ENCODE results near the gene TANK. TPM values are rescaled to one million over a fixed set of nuclear protein-coding genes. Genes with fewer than 3 reads are reported as not detected.
"Not testable (repeated sequence)": the region's sequence is repeated elsewhere in the genome, so short reads cannot be mapped to it uniquely, and the experiment has no call there.

TANK gene
- total and polyA plus RNA-seq, 3 experiments from 2014 or later = 70.8 to 81.7 (median 75.5) TPM

DNA sequence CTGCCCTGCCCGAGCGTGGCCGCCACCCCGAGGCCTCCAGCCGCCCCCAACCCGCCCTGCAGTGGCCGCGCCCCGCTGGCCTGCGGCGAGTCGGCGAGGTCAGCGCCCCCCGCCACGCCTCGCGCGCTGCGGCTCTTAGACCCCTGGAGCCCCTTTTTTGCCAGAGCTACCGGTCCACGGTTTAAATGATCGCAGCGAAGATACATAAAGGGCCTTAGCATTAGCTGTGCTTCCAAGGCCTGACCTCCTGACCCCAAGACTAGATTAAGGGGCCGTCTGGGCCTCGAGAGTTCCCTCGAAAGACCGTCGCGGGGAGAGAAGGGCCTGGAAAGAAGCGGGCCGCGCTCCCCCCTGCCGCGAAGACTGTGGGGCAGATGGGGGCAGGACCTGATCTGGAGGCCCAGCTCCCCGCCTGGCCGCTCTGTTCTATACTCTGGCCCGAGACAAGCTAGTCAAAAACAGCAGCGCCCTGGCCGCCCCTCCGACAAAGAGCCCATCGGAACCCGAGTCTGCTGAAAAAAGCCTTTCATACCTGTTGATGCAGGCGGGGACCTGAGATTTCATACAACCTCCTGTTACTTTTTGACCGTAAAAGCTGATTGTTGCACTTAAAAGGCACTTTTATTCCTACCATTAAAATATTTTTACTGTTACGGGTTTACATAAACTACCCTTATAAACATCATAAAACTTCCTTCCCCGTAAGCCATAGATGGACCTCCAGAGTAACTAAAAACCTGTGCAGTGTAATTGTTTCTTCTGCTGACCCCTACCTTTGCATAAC lies 79.3 kb downstream of the TANK start:
- Histone ChIP-seq H3K4me3 (ENCODE audit: low read length) (no peak overlapping the region), H3K27me3 (ENCODE audit: insufficient read depth, low read length, poor library complexity, severe bottlenecking) (no peaks in the 10 kb centered on the region), H3K4me1 (ENCODE audit: insufficient read depth, low read length) (peaks cover 39% of the 10 kb centered on the region), H3K9me3 (ENCODE audit: low read length) (no peaks in the 10 kb centered on the region), H3K36me3 (ENCODE audit: insufficient read depth, low read length) (no peaks in the 10 kb centered on the region), H3K27ac (ENCODE audit: low read depth, low read length) (no peak overlapping the region)
- H3K9me3 Mint-ChIP-seq = no peaks in the 10 kb centered on the region
- H3K27ac Mint-ChIP-seq = peak overlapping the region in 7 of 8 donors; percentile 3 to 70 (median 14)
- peaks cover 0 to 17% (median 0%) of the 10 kb centered on the region in 3 donors for H3K36me3 Mint-ChIP-seq
- peaks cover 45 to 65% (median 55%) of the 10 kb centered on the region in 3 donors for H3K4me1 Mint-ChIP-seq
- H3K4me3 Mint-ChIP-seq = peak overlapping the region; percentile 17 to 84 (median 69)
- no peak for DNase-seq
- ChIA-PET CTCF (interaction anchor here (0.7 to 3.6 kb wide), 3 partner anchors 10 to 16 kb away, joined by 3 to 12 read pairs (median 4); no protein-coding TSS in a partner anchor), POLR2A (no interaction called here)
- no peaks in the 10 kb centered on the region for H3K27me3 Mint-ChIP-seq

DNA sequence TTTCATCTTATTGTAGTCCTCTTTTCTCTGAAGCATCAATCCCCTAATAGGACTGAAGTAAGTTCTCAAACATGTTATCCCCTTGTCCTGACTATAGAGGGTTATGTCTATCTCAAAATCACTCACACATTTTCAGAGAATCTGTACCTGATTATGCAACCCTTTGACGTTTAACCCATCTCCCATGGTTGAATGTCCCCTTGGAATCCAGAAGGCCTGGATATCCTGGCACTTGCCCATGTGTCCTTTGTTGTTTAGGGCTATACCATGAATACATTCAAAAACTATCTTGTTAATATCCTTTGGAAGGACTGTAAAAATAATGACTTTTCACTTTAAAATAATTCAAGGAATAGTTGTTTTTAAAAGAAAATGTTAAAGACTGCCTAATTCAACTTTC lies 81.7 kb downstream of the TANK start:
- Mint-ChIP-seq H3K4me3 (peak overlapping the region in 1 of 7 donors; percentile 87), H3K36me3 (peaks cover 0 to 11% (median 0%) of the 10 kb centered on the region in 3 donors), H3K4me1 (peaks cover 57 to 78% (median 69%) of the 10 kb centered on the region in 3 donors), H3K27ac (peak overlapping the region in 7 of 8 donors; percentile 17 to 97 (median 65)), H3K9me3 (no peaks in the 10 kb centered on the region), H3K27me3 (no peaks in the 10 kb centered on the region)
- ChIA-PET POLR2A (no interaction called here), CTCF (interaction anchor here (1.3 to 3.6 kb wide), 2 partner anchors 18 to 31 kb away, joined by 3 to 12 read pairs; no protein-coding TSS in a partner anchor)
- Histone ChIP-seq H3K36me3 (ENCODE audit: insufficient read depth, low read length) (no peaks in the 10 kb centered on the region), H3K27ac (ENCODE audit: low read depth, low read length) (no peak overlapping the region), H3K4me1 (ENCODE audit: insufficient read depth, low read length) (peaks cover 48% of the 10 kb centered on the region), H3K4me3 (ENCODE audit: low read length) (no peak overlapping the region), H3K9me3 (ENCODE audit: low read length) (no peaks in the 10 kb centered on the region), H3K27me3 (ENCODE audit: insufficient read depth, low read length, poor library complexity, severe bottlenecking) (no peaks in the 10 kb centered on the region)
- no peak for DNase-seq

DNA sequence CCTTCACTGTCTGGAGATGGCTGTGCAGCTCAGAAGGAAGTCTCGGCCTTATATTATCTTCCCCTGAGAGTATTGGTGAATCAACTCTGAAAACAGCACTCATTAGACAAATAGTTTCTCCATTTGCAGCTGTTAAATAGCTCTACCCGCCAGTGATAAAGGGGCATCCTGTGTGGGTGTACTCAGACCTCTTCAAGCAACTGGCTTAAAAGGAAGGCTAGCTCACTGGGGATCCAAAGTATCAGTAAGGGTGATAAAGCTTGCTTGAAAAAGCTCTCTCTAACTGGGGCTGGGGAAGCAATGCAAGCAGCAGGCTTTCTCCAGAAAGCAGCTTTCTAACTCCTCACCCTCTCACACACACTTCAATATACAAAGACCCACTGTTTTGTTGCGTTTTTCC lies 83.1 kb downstream of the TANK start:
- peaks cover 57 to 73% (median 62%) of the 10 kb centered on the region in 3 donors for H3K4me1 Mint-ChIP-seq
- H3K4me3 Mint-ChIP-seq = peak overlapping the region; percentile 53 to 93 (median 87)
- CTCF ChIA-PET = interaction anchor here (0.7 to 2.0 kb wide), 3 partner anchors 9 to 30 kb away, joined by 3 to 7 read pairs (median 5); no protein-coding TSS in a partner anchor
- Histone ChIP-seq H3K36me3 (ENCODE audit: insufficient read depth, low read length) (no peaks in the 10 kb centered on the region), H3K4me3 (ENCODE audit: low read length) (peak overlapping the region; percentile 23), H3K27ac (ENCODE audit: low read depth, low read length) (no peak overlapping the region), H3K4me1 (ENCODE audit: insufficient read depth, low read length) (peaks cover 42% of the 10 kb centered on the region), H3K9me3 (ENCODE audit: low read length) (no peaks in the 10 kb centered on the region), H3K27me3 (ENCODE audit: insufficient read depth, low read length, poor library complexity, severe bottlenecking) (no peaks in the 10 kb centered on the region)
- peak overlapping the region; percentile 75 to 97 (median 92) for H3K27ac Mint-ChIP-seq
- POLR2A ChIA-PET = interaction anchor here (1.3 kb wide), 1 partner anchor 11 kb away, joined by 3 read pairs; no protein-coding TSS in a partner anchor
- H3K36me3 Mint-ChIP-seq = peaks cover 0 to 10% (median 0%) of the 10 kb centered on the region in 3 donors
- no peaks in the 10 kb centered on the region for H3K9me3 Mint-ChIP-seq
- H3K27me3 Mint-ChIP-seq = no peaks in the 10 kb centered on the region
- DNase-seq = no peak

DNA sequence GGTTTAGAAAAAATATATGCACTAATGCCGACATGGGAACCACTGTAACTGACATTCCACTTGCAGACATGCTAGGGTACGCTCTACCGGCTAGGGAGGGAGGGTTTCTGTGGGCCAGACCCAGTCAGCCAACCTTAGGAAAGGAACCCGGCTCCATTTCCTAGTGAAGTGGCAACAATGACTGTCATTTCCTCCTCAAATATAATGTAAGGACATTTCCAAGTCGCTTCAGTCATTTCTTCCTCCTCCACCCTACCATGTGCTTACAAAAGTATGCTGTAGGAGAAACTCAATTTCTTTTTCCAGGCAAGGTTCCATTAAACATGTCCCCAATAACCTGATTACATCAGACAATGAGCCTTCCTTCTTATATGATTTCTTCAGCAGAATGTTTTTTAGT lies 83.7 kb downstream of the TANK start:
- peak overlapping the region; percentile 78 for H3K4me3 ChIP-seq (ENCODE audit: low read length)
- Mint-ChIP-seq H3K27me3 (no peaks in the 10 kb centered on the region), H3K36me3 (peaks cover 0 to 7% (median 0%) of the 10 kb centered on the region in 3 donors), H3K9me3 (no peaks in the 10 kb centered on the region), H3K4me1 (peaks cover 55 to 69% (median 59%) of the 10 kb centered on the region in 3 donors), H3K4me3 (peak overlapping the region; percentile 83 to 93 (median 88)), H3K27ac (peak overlapping the region; percentile 82 to 97 (median 92))
- H3K4me1 ChIP-seq (ENCODE audit: insufficient read depth, low read length) = peaks cover 42% of the 10 kb centered on the region
- H3K27me3 ChIP-seq (ENCODE audit: insufficient read depth, low read length, poor library complexity, severe bottlenecking) = no peaks in the 10 kb centered on the region
- no peaks in the 10 kb centered on the region for H3K36me3 ChIP-seq (ENCODE audit: insufficient read depth, low read length)
- H3K9me3 ChIP-seq (ENCODE audit: low read length) = no peaks in the 10 kb centered on the region
- peak in 1 of 5 donors; percentile 23 for DNase-seq
- no peak overlapping the region for H3K27ac ChIP-seq (ENCODE audit: low read depth, low read length)
- ChIA-PET POLR2A (interaction anchor here (0.6 to 1.3 kb wide), 3 partner anchors 11 to 131 kb away, joined by 3 read pairs; no protein-coding TSS in a partner anchor), CTCF (interaction anchor here (1.5 to 2.0 kb wide), 2 partner anchors 20 to 29 kb away, joined by 5 to 7 read pairs; no protein-coding TSS in a partner anchor)

DNA sequence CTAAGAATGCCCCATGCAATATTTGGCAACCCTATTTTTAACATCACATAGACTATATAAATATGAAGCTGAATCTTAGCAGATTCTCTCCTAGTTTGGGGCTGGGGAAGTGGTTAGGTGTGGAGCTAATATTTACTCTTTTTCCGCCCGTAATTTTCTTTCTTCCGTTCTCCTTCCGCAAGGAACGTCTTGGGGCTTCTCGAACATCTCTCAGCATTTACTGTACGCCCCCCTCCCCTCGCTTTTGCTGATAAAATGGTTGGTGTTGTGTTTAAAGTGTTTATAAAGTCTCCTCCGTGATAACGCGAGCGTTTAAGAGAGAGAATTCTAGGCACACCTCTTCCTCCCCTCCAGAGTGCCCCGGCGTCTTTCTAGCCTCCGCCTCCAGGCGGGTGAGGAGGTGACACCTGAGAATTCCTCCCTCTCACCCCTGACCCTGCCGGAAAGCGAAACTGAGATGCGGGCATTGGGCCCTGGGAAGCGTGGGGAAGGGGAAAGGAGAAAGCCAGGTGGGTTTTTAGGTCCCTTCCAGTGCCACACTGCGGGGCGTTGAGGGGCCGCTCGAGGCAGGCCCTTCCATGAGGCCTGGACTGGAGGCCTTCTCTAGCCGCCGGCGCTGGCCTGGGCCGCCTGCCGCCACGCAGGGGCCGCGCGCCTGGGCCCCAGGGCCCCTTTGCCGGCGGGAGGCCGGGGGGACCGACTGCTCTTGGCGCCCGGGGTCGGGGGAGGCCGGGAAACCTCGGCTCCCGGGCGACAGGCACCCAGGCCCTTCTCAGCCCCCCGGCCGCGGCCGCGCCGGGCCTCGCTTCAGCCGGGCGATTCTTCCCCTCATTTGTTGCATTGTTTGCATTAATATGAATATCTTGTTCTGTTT lies 84.4 kb downstream of the TANK start:
- peak overlapping the region; percentile 52 for H3K27ac ChIP-seq (ENCODE audit: low read depth, low read length)
- not testable (repeated sequence) for H3K9me3 Mint-ChIP-seq; H3K9me3 ChIP-seq (ENCODE audit: low read length); H3K27me3 Mint-ChIP-seq; H3K36me3 Mint-ChIP-seq; H3K27me3 ChIP-seq (ENCODE audit: insufficient read depth, low read length, poor library complexity, severe bottlenecking); H3K36me3 ChIP-seq (ENCODE audit: insufficient read depth, low read length)
- CTCF ChIA-PET = interaction anchor here (1.1 to 2.0 kb wide), 3 partner anchors 21 to 29 kb away, joined by 3 to 7 read pairs (median 5); no protein-coding TSS in a partner anchor
- POLR2A ChIA-PET = interaction anchor here (0.6 to 0.7 kb wide), 2 partner anchors 71 to 131 kb away, joined by 3 read pairs; no protein-coding TSS in a partner anchor
- peak overlapping the region; percentile 78 for H3K4me3 ChIP-seq (ENCODE audit: low read length)
- peaks cover 55 to 68% (median 59%) of the 10 kb centered on the region in 3 donors for H3K4me1 Mint-ChIP-seq
- H3K4me1 ChIP-seq (ENCODE audit: insufficient read depth, low read length) = peaks cover 42% of the 10 kb centered on the region
- H3K27ac Mint-ChIP-seq = peak overlapping the region; percentile 82 to 98 (median 97)
- H3K4me3 Mint-ChIP-seq = peak overlapping the region; percentile 83 to 95 (median 93)
- peak; percentile 58 to 89 (median 81) for DNase-seq

DNA sequence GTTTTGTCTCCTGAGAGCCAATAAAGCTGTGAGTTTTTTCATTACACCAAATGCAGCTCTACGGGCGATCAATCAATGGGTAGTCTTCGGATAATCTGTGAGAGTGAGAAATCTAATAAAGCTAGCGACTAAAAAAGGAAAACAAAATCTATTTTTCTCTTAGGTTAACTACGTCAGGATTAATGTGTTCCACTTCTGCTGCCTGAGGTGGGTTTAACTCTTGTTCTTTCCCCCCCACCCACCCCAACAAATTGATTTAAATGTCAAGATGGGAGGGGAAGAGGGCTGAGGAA lies 85.0 kb downstream of the TANK start:
- Mint-ChIP-seq H3K9me3 (no peaks in the 10 kb centered on the region), H3K27me3 (no peaks in the 10 kb centered on the region), H3K4me3 (peak overlapping the region; percentile 74 to 95 (median 92)), H3K4me1 (peaks cover 51 to 64% (median 54%) of the 10 kb centered on the region in 3 donors), H3K36me3 (peaks cover 0 to 7% (median 0%) of the 10 kb centered on the region in 3 donors), H3K27ac (peak overlapping the region; percentile 82 to 98 (median 97))
- Histone ChIP-seq H3K4me1 (ENCODE audit: insufficient read depth, low read length) (peaks cover 42% of the 10 kb centered on the region), H3K27ac (ENCODE audit: low read depth, low read length) (peak overlapping the region; percentile 52), H3K27me3 (ENCODE audit: insufficient read depth, low read length, poor library complexity, severe bottlenecking) (no peaks in the 10 kb centered on the region), H3K9me3 (ENCODE audit: low read length) (no peaks in the 10 kb centered on the region), H3K4me3 (ENCODE audit: low read length) (peak overlapping the region; percentile 41), H3K36me3 (ENCODE audit: insufficient read depth, low read length) (no peaks in the 10 kb centered on the region)
- ChIA-PET CTCF (interaction anchor here (1.1 kb wide), 1 partner anchor 22 kb away, joined by 3 read pairs; no protein-coding TSS in a partner anchor), POLR2A (no interaction called here)
- no peak for DNase-seq

DNA sequence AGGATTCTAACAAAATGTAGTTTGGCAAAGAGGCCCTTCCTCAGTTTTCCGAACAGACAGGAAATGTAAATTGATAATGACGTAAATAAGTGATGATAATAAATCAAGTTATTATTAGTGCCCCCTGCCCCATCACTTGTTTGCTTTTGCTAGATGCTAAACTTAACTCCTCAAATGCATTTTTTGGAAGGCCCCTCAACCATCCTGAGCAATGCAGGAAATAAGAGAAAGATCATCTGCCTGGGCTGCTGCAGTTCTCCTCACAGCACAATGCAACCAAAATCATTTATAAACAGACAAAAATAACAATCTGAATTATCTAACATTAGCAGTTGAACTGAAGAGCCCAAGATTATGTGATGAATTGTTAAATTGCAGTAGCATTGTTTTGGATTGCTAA lies 85.4 kb downstream of the TANK start:
- peaks cover 38% of the 10 kb centered on the region for H3K4me1 ChIP-seq (ENCODE audit: insufficient read depth, low read length)
- Mint-ChIP-seq H3K27ac (peak overlapping the region; percentile 43 to 98 (median 94)), H3K27me3 (no peaks in the 10 kb centered on the region), H3K4me3 (peak overlapping the region; percentile 74 to 95 (median 92)), H3K4me1 (peaks cover 51 to 69% (median 54%) of the 10 kb centered on the region in 3 donors), H3K36me3 (peaks cover 0 to 7% (median 0%) of the 10 kb centered on the region in 3 donors), H3K9me3 (no peaks in the 10 kb centered on the region)
- ChIA-PET CTCF (interaction anchor here (0.7 to 1.1 kb wide), 2 partner anchors 22 kb away, joined by 3 read pairs; no protein-coding TSS in a partner anchor), POLR2A (no interaction called here)
- H3K4me3 ChIP-seq (ENCODE audit: low read length) = no peak overlapping the region
- no peak overlapping the region for H3K27ac ChIP-seq (ENCODE audit: low read depth, low read length)
- no peaks in the 10 kb centered on the region for H3K9me3 ChIP-seq (ENCODE audit: low read length)
- no peaks in the 10 kb centered on the region for H3K36me3 ChIP-seq (ENCODE audit: insufficient read depth, low read length)
- DNase-seq = no peak
- H3K27me3 ChIP-seq (ENCODE audit: insufficient read depth, low read length, poor library complexity, severe bottlenecking) = no peaks in the 10 kb centered on the region

Measured in CD8-positive, alpha-beta memory T cell (primary cell).